ENCODE results near the gene OR2G3. TPM values are rescaled to one million over a fixed set of nuclear protein-coding genes. Genes with fewer than 3 reads are reported as not detected.

OR2G3 gene
- total RNA-seq, 6 donors from 2014 or later = not detected

- no peak for DNase-seq
- 82 to 83% methylated on average over 5 of the region's 5 CpGs for WGBS, 2 donors
Measured at GRCh38 chr1:247642742-247643141, 37.4 kb downstream of the OR2G3 start.

GRCh38 chr1:247646867-247647266, 41.5 kb downstream of the OR2G3 start:
- DNase-seq (no peak), ATAC-seq (ENCODE audit: low FRiP score in 2 of 2) (peak in 1 of 2 donors; percentile 48)
- no peak overlapping the region for H3K4me3 ChIP-seq
- H3K36me3 ChIP-seq = no peaks in the 10 kb centered on the region
- 72 to 79% methylated on average over 4 of the region's 4 CpGs for WGBS, 2 donors
- H3K27ac ChIP-seq = no peak overlapping the region
- no peaks in the 10 kb centered on the region for H3K4me1 ChIP-seq
- H3K27me3 ChIP-seq = no peaks in the 10 kb centered on the region
- no peak for TF ChIP-seq CTCF (IDR thresholded peaks at IDR 0.05)
- TF ChIP-seq POLR2AphosphoS5 (IDR thresholded peaks at IDR 0.05) = no peak
- TF ChIP-seq EP300 (IDR thresholded peaks at IDR 0.05) = no peak
- no peak for TF ChIP-seq POLR2A (IDR thresholded peaks at IDR 0.05)
- H3K9me3 ChIP-seq = no peaks in the 10 kb centered on the region

More at GRCh38 chr1:247642742-247643141, 37.4 kb downstream of the OR2G3 start:
- Histone ChIP-seq H3K27me3 (no peaks in the 10 kb centered on the region), H3K9me3 (peaks cover 0 to 3% (median 0%) of the 10 kb centered on the region in 4 donors), H3K27ac (no peak overlapping the region), H3K4me1 (peaks cover 0 to 8% (median 0%) of the 10 kb centered on the region in 4 donors), H3K4me3 (no peak overlapping the region), H3K36me3 (no peaks in the 10 kb centered on the region)
- no peak for ATAC-seq (ENCODE audit: low FRiP score in 2 of 2)
- TF ChIP-seq CTCF (IDR thresholded peaks at IDR 0.05) (no peak), POLR2A (IDR thresholded peaks at IDR 0.05) (no peak), EP300 (IDR thresholded peaks at IDR 0.05) (no peak), POLR2AphosphoS5 (IDR thresholded peaks at IDR 0.05) (no peak)

- 2 to 13% methylated on average over 2 of the region's 2 CpGs for WGBS, 2 donors
- no peak for DNase-seq
Measured at GRCh38 chr1:247647864-247648263, 42.5 kb downstream of the OR2G3 start.

GRCh38 chr1:247653040-247653439, 47.7 kb downstream of the OR2G3 start:
- no peak overlapping the region for H3K4me3 ChIP-seq
- H3K27me3 ChIP-seq = no peaks in the 10 kb centered on the region
- ATAC-seq (ENCODE audit: low FRiP score in 2 of 2) (no peak), DNase-seq (no peak)
- no peaks in the 10 kb centered on the region for H3K36me3 ChIP-seq
- TF ChIP-seq POLR2A (IDR thresholded peaks at IDR 0.05) (no peak), POLR2AphosphoS5 (IDR thresholded peaks at IDR 0.05) (no peak), CTCF (IDR thresholded peaks at IDR 0.05) (no peak), EP300 (IDR thresholded peaks at IDR 0.05) (no peak)
- no peak overlapping the region for H3K27ac ChIP-seq
- no peaks in the 10 kb centered on the region for H3K9me3 ChIP-seq
- 82 to 100% methylated on average over 1 of the region's 1 CpG for WGBS, 2 donors
- H3K4me1 ChIP-seq = no peaks in the 10 kb centered on the region

More at GRCh38 chr1:247647864-247648263, 42.5 kb downstream of the OR2G3 start:
- no peaks in the 10 kb centered on the region for H3K9me3 ChIP-seq
- TF ChIP-seq POLR2AphosphoS5 (IDR thresholded peaks at IDR 0.05) (no peak), CTCF (IDR thresholded peaks at IDR 0.05) (no peak), POLR2A (IDR thresholded peaks at IDR 0.05) (no peak), EP300 (IDR thresholded peaks at IDR 0.05) (no peak)
- H3K36me3 ChIP-seq = no peaks in the 10 kb centered on the region
- no peak for ATAC-seq (ENCODE audit: low FRiP score in 2 of 2)
- no peaks in the 10 kb centered on the region for H3K27me3 ChIP-seq
- no peak overlapping the region for H3K27ac ChIP-seq
- H3K4me3 ChIP-seq = no peak overlapping the region
- no peaks in the 10 kb centered on the region for H3K4me1 ChIP-seq

Small RNAs within 50 kb of the gene (small RNA-seq; reads per million reads assigned to genes)
- gene RF00026 = 0 reads per million in 4 donors

Other genes starting within 250 kb of the OR2G3 start
- 10 to 100 TPM in 1 of 6 donors, 1 to 10 TPM in 5; 2.6 to 13.6 (median 6.0) TPM for gene NLRP3, start 189.4 kb upstream of the OR2G3 start, total RNA-seq
- not detected for gene OR2B11, start 147.5 kb upstream of the OR2G3 start, total RNA-seq
- under 1 TPM in 1 of 6 donors, not detected in 5; 0.03 TPM for gene OR2C3, start 69.1 kb upstream of the OR2G3 start, total RNA-seq
- 1 to 10 TPM in 3 of 6 donors, under 1 TPM in 3; 0.30 to 3.0 (median 1.4) TPM for gene GCSAML, start 56.5 kb upstream of the OR2G3 start, total RNA-seq
- gene OR2G2, start 17.2 kb upstream of the OR2G3 start, total RNA-seq = not detected
- not detected for gene OR13G1, start 74.2 kb downstream of the OR2G3 start, total RNA-seq
- gene OR6F1, start 111.1 kb downstream of the OR2G3 start, total RNA-seq = not detected
- not detected for gene OR14K1, start 133.0 kb downstream of the OR2G3 start, total RNA-seq
- gene OR14A2, start 142.6 kb downstream of the OR2G3 start, total RNA-seq = not detected
- not detected for gene OR1C1, start 155.0 kb downstream of the OR2G3 start, total RNA-seq
- gene OR14A16, start 218.5 kb downstream of the OR2G3 start, total RNA-seq = not detected
- gene OR11L1, start 236.3 kb downstream of the OR2G3 start, total RNA-seq = not detected

All from upper lobe of left lung (tissue), 6 donors.